ENCODE measurements around the gene CTNNA3.

DNA sequence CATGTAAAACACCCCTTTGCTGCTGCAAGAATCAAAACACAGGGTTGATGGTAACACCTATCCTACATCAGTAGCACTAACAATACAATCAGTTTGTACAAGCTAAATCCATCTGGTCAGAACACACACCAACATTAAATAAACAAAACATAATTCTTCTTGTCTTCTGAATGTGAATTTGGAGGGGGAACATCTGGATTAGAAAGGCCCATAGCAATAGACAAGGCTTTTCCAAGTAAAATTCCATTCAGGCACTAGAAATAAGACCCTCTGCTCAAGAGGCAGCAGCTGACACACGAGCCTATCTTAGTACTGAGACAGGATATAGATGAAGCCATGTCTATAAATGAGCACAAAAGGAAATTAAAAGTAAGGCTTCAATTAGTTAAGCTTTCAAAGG lies 1610.1 kb downstream of the CTNNA3 start:
- TF ChIP-seq CTCF (IDR thresholded peaks at IDR 0.05; ENCODE audit: low read depth, low read length, poor library complexity, severe bottlenecking) = no peak
- TF ChIP-seq EZH2phosphoT487 (IDR thresholded peaks at IDR 0.05; ENCODE audit: borderline replicate concordance, low read length) = no peak

All from DOHH2 (cell line).